Sciatic nerve (tissue), 2 donors: ENCODE data around the gene TTL. TPM values are rescaled to one million over a fixed set of nuclear protein-coding genes. Genes with fewer than 3 reads are reported as not detected.
"Not testable (repeated sequence)": the region's sequence is repeated elsewhere in the genome, so short reads cannot be mapped to it uniquely, and the experiment has no call there.

Experiments used
- ATAC-seq: fragments of 200-7000 bp; cut with Tn5 transposase; one replicate; pipeline ENCODE4 v1.9.1; 2020; ENCODE audit warnings: mild to moderate bottlenecking, moderate library complexity
- DNase-seq: peaks from one replicate; pipeline ENCODE4 v3.0.0-alpha.2; 2020; ENCODE audit warnings: low spot score
- intact Hi-C: fragments of 100-400 bp; cut with DNase I; formaldehyde crosslinking; loops from one replicate; pipeline ENCODE4 v1.14.2; 2022
- total RNA-seq: library from RNA; stranded (reverse); fragmentation: NEBNext Ultra II Directional; extraction: Animal tissue kit (Norgen Biotek cat#: 25700); gene quantifications from one replicate; pipeline ENCODE4 v1.2.1, GENCODE V29; 2021
- donor health status: DM: no; HTN: no; CAD: no.
- donor health status: DM: no; HTN: no; CAD: no.

The TTL gene
- total RNA-seq, 1 donor from 2014 or later = 36.7 TPM

- DNase-seq = no peak
- intact Hi-C loops = no loop called here
- no peak for ATAC-seq
Measured at GRCh38 chr2:112465382-112465781, 16.6 kb upstream of the TTL start.

GRCh38 chr2:112472547-112473263 lies 9.3 kb upstream of the TTL start:
- ATAC-seq = no peak
- intact Hi-C loops = no loop called here
- no peak for DNase-seq

DNA sequence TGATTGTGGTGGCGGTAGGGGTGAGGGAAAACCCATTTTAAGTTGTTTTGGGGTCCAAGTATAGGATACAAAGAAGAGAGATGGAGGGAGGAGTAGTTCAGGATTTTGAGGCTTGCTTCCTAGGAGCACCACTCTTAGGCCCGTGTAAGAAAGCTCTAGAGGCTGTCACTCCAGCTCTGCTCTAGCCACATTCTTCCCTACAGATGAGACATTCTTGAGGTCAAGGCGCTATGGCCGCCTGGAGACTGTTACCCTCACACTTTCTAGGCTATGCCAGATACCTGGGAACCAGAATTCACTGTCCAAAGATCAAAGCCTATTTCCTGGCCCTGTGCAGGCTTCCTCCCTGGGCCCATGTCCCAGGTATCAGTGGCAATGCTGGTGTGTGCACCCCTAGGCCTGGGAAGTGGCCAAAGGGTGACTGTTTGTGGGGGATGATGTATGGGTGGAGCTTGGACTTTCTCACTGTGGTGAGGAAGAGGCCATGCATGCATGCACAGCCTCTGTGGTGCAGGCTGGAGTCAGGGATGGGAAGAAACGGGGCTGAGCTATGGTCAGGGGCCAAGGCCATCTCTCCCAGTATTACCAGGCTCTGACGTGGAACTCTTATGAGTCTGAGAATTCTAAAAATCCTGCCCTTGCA lies 7.0 kb upstream of the TTL start:
- DNase-seq = no peak
- intact Hi-C loops = no loop called here
- ATAC-seq = no peak

DNA sequence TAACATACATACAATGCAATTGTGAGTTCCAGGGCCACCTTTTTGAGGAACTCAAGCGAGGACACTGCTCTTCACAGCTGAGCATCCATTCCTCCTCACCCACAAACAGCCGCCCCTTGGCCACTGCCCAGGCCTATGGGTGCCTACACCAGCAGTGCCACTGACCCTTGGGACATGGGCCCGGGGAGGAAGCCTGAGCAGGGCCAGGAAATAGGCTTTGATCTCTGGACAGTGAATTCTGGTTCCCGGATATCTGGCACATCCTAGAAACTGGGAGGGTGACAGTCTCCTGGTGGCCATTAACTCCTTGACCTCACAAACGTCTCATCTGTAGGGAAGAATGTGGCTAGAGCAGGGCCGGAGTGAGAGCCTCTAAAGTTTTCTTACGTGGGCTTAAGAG lies 5.5 kb upstream of the TTL start:
- DNase-seq (no peak), ATAC-seq (no peak)
- intact Hi-C loops = no loop called here

- intact Hi-C loops = no loop called here
- ATAC-seq (no peak), DNase-seq (no peak)
Measured at GRCh38 chr2:112480530-112481049, 1.4 kb upstream of the TTL start.

- ATAC-seq (peak; percentile 97), DNase-seq (peak; percentile 88)
- intact Hi-C loops = no loop called here
Measured at GRCh38 chr2:112481050-112481527, 867 bp upstream of the TTL start.

DNA sequence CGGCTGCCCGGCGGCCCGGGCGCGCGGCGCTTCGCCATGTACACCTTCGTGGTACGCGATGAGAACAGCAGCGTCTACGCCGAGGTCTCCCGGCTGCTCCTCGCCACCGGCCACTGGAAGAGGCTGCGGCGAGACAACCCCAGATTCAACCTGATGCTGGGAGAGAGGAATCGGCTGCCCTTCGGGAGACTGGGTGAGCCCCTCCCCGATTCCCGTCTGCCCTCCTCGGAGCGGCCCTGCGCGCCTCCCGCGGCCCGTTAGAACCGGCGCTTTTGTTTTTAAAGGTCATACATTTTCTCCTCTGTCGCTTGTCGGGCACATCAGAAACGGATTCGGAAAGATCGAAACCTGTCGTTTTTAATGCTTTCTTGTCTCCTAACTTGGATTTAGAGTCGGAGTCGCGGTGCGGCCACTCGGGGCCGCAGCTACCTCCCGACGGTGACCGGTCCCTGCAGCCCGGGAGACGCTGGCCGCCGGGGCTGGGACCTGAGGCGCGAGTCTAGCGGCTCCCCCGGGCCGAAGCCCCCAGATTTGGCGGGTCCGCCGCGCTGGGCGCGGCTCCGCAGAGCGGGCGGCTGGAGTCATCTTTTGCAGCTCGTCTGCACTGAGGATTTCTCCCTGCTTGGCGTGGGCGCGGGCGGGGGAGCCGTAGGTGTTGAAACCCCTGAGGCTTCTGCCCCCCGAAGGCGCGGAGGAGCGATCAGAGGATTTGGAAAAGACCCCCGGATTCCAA lies 519 bp downstream of the TTL start:
- ATAC-seq (no peak), DNase-seq (peak; percentile 64)
- intact Hi-C loops = no loop called here

- no peak for DNase-seq
- no peak for ATAC-seq
- intact Hi-C loops = no loop called here
Measured at GRCh38 chr2:112483042-112483473, 1.1 kb downstream of the TTL start.

GRCh38 chr2:112483831-112484230 lies 1.9 kb downstream of the TTL start:
- intact Hi-C loops = no loop called here
- ATAC-seq = no peak
- DNase-seq = no peak

DNA sequence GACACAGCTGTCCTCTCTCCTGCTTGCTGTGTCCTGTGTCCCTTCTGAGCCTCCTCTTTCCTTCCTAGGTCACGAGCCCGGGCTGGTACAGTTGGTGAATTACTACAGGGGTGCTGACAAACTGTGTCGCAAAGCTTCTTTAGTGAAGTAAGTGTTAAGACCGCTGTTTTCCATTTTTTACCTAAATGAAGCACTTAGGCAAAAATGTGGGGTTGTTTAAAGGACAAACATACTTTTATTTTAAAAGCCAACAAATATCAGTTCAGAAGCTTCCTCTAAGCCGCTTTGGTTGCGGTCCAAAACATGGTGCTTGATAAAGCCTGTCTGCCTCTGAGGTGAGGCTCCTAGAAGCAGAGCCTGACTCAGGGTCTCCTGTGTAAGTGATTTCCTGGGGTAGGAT lies 3.9 kb downstream of the TTL start:
- ATAC-seq (no peak), DNase-seq (no peak)
- intact Hi-C loops = no loop called here

- intact Hi-C loops = no loop called here
- ATAC-seq (no peak), DNase-seq (no peak)
Measured at GRCh38 chr2:112486895-112487294, 4.9 kb downstream of the TTL start.

DNA sequence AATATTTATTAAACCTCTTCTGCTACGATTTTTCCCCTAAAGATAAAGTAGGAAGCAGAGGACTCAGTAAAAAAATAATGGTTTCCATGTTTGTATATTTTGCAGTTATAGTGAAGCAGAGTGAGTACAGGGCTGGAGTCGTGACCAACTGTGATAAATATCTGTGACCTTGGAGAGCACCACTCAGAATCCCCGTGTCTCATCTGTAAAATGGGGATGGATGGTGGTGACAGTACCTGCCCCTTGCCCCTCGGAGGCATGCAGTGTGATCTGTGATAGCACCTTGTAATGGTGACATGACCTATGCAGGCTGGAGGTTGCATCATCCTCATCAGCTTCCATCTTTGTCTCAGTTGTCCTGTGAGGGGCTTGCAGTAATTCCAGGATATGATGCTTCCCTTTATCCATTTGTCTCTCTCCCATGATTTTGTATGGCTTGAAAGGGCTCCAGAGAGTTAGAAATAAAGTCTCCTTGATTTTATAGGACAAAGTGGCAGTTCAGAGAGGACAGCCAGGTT lies 5.5 kb downstream of the TTL start:
- no peak for ATAC-seq
- DNase-seq = no peak
- intact Hi-C loops = no loop called here

DNA sequence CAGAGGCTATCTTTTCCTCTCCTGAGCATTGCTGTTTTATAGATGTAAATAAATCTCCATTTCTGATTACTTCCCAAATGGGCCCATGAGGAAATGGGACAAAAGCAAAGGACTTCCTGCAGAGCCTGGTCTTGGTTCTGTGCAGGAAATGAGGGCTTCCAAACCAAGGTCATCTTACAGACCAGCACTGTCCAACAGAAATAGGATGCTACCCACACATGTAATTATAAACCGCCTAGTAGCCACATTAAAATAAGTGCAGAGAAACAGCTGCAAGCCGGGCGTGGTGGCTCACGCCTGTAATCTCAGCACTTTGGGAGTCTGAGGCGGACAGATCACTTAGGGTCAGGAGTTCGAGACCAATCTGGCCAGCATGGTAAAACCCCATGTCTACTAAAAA lies 6.2 kb downstream of the TTL start:
- DNase-seq (no peak), ATAC-seq (no peak)
- intact Hi-C loops = no loop called here

DNA sequence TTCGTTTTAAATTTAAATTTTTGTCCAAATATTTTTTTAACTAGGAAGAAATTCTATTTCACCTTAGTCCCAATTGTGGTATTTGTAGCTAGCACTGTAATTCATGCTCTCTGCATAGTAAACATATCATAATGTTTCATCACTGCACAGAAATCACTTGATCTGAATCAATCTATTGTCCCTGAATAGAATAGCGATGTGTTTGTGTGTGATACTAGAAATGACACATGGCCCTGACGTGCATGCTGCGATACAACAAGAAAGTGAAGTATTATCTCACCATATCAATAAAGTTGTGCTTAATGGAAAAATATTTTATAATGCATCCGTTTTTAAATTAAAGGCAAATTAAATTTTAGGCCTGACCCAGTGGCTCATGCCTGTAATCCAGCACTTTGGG lies 10.0 kb downstream of the TTL start:
- intact Hi-C loops = no loop called here
- DNase-seq = no peak
- ATAC-seq = no peak

GRCh38 chr2:112493048-112493447 lies 11.1 kb downstream of the TTL start:
- intact Hi-C loops = no loop called here
- ATAC-seq (no peak), DNase-seq (no peak)

DNA sequence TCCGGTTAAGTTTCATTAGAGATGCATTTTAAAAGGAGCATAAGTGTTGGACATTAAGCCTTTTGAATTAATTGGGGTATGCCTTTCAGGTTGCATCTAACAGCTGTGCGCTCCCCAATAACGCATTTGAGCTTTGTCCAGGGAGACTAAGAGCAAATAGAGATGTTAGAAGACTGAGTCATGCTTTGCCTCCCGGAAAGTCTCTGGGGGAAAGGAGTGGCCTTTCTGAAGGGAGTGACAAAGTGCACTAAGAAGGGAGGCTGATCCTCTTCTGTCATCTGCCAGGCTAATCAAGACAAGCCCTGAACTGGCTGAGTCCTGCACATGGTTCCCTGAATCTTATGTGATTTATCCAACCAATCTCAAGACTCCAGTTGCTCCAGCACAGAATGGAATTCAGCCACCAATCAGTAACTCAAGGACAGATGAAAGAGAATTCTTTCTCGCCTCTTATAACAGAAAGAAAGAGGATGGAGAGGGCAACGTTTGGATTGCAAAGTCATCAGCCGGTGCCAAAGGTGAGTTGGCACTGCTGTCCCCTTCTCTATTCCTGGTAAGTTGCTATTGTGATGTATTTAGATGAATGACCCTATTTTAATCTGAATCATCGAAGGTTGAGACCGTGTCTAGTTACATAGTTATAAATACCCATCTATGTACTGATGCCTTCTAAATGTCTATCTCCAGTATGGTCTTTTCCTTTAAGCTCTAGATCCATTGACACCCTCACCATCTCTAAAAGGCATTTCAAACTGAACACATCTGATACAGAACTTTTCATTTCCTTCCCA lies 12.1 kb downstream of the TTL start:
- DNase-seq = no peak
- ATAC-seq = no peak
- intact Hi-C loops = no loop called here

GRCh38 chr2:112494828-112495227 lies 12.9 kb downstream of the TTL start:
- ATAC-seq (no peak), DNase-seq (no peak)
- intact Hi-C loops = no loop called here

DNA sequence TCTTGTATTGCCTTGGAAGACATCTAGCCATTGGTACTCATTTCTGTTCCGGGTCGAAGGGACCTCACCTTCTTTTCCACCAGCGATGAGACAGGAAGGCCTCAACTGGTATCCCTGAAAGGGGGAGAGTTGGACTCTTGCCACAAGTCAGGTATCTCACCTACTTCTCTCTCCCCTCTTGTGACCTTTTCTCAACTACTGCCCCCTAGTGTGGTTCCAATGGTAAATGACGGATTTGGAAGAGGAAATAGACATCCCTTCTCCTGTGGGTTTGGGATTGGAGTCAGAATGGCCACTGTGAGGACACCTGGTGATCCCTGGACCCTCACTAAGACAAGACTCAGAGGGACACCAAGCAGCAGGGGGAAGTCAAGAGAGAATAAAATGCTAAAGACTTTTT lies 13.9 kb downstream of the TTL start:
- DNase-seq, ATAC-seq, intact Hi-C loops: not testable (repeated sequence)
